ENCODE data around the gene ITGB2. TPM values are rescaled to one million over a fixed set of nuclear protein-coding genes. Genes with fewer than 3 reads are reported as not detected.

ITGB2 gene
- total RNA-seq, 4 donors from 2014 or later, result 11.2 to 18.8 (median 15.3) TPM

DNA sequence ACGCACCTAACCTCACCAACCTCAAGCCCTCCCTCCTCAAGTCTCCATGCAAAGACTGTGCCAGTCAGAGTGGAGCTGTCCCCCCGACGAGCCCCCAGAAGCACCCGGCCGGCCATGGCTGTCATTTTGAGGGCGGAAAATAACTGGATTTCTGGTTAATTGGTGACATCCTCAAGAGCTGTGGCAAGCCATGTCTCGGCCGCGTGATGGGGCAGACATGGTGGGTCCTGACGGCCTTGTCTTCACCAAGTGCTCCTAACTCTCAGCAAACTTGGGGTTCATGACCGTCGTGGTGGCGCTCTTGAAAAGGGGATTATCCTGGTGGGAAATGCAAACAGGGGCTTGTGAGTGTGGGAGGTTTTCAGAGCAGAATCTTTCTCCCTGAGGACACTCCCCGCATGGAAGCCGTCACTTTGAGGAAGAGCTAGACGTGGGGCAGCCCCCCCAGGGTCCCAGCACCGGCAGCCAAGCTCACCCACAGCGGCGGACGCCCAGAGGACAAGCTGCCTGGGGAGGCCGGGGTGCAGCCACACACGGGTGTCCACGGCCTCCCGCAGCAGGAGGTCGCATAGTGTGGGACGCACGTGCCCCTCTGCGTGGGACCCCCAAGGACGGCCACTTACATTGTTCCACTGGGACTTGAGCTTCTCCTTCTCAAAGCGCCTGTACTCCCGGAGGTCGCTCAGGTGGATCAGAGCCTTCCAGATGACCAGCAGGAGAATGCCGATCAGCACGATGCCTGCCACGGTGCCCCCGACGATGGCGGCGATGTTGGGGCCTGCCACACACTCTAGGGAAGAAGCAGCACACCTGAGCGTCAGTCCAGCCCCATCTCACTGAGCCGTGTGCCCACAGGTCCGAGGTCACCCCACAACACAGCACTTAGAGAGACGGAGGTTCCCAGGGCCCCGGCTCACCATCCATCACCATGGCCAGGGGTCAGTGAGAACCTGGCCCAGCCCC lies 34.3 kb downstream of the ITGB2 start:
- TF ChIP-seq POLR2A (IDR thresholded peaks at IDR 0.05) (no peak), POLR2AphosphoS5 (IDR thresholded peaks at IDR 0.05) (no peak), EP300 (IDR thresholded peaks at IDR 0.05) (no peak)
- TF ChIP-seq, protein P1, sequence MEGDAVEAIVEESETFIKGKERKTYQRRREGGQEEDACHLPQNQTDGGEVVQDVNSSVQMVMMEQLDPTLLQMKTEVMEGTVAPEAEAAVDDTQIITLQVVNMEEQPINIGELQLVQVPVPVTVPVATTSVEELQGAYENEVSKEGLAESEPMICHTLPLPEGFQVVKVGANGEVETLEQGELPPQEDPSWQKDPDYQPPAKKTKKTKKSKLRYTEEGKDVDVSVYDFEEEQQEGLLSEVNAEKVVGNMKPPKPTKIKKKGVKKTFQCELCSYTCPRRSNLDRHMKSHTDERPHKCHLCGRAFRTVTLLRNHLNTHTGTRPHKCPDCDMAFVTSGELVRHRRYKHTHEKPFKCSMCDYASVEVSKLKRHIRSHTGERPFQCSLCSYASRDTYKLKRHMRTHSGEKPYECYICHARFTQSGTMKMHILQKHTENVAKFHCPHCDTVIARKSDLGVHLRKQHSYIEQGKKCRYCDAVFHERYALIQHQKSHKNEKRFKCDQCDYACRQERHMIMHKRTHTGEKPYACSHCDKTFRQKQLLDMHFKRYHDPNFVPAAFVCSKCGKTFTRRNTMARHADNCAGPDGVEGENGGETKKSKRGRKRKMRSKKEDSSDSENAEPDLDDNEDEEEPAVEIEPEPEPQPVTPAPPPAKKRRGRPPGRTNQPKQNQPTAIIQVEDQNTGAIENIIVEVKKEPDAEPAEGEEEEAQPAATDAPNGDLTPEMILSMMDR (IDR thresholded peaks at IDR 0.05), result no peak
- WGBS, result 82% methylated on average over 11 of the region's 44 CpGs
- H3K36me3 ChIP-seq, result no peaks in the 10 kb centered on the region
- no peaks in the 10 kb centered on the region for H3K9me3 ChIP-seq
- peaks cover 11% of the 10 kb centered on the region for H3K27me3 ChIP-seq
- no peak overlapping the region for H3K27ac ChIP-seq
- peaks cover 26% of the 10 kb centered on the region for H3K4me1 ChIP-seq
- DNase-seq (ENCODE audit: low spot score in 2 of 2), result no peak
- no peak overlapping the region for H3K4me3 ChIP-seq

DNA sequence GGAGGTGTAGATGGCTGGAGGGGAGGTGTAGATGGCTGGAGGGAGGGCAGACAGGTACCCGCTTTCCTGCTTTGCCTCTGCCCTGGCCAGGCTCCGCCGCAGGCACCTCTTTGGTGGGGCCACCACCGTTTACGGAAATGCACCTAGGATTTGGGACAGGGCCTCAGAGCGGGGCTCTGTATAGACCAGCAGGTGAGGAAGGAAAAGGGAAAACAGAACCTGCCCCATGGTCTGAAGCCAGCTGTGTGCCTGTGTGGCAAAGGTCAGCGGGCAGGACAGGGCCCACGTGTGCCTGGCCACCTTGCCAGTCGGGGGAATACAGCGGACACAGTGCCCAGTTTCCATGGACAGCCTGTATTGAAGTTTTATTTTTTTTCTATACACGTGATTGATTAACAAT lies 35.1 kb downstream of the ITGB2 start:
- Histone ChIP-seq H3K9me3 (no peaks in the 10 kb centered on the region), H3K36me3 (no peaks in the 10 kb centered on the region), H3K27ac (no peak overlapping the region), H3K27me3 (peaks cover 11% of the 10 kb centered on the region), H3K4me1 (peaks cover 25% of the 10 kb centered on the region), H3K4me3 (no peak overlapping the region)
- no peak for DNase-seq (ENCODE audit: low spot score in 2 of 2)
- TF ChIP-seq EP300 (IDR thresholded peaks at IDR 0.05), result no peak
- no peak for TF ChIP-seq POLR2AphosphoS5 (IDR thresholded peaks at IDR 0.05)
- TF ChIP-seq POLR2A (IDR thresholded peaks at IDR 0.05), result no peak
- TF ChIP-seq, protein P1 (IDR thresholded peaks at IDR 0.05), result no peak
- 80% methylated on average over 11 of the region's 11 CpGs for WGBS

DNA sequence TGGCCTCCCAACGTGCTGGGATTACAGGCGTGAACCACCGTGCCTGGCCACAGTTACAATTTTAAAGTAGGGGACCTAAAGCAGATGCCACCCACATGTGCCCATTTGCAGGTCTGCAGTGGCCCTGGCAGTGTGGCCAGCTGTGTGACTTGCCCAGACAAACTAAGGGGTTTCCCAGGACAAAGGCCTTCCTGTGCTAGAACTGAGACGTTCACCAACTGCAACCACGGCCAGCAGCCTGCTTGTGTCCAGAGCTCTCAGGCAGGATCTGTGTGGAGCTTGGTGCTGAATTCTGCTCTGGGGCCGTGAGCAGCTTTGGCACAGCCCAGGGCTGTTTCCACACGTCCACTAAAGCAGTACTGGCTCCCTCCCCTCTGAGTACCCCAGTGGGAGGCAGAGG lies 36.6 kb downstream of the ITGB2 start:
- TF ChIP-seq, protein P1 (IDR thresholded peaks at IDR 0.05), result no peak
- no peak for TF ChIP-seq POLR2A (IDR thresholded peaks at IDR 0.05)
- TF ChIP-seq POLR2AphosphoS5 (IDR thresholded peaks at IDR 0.05), result no peak
- TF ChIP-seq EP300 (IDR thresholded peaks at IDR 0.05), result no peak
- Histone ChIP-seq H3K9me3 (no peaks in the 10 kb centered on the region), H3K36me3 (no peaks in the 10 kb centered on the region), H3K4me1 (peaks cover 17% of the 10 kb centered on the region), H3K27me3 (peaks cover 3% of the 10 kb centered on the region), H3K27ac (no peak overlapping the region), H3K4me3 (no peak overlapping the region)
- no peak for DNase-seq (ENCODE audit: low spot score in 2 of 2)
- WGBS, result 98% methylated on average over 5 of the region's 7 CpGs

DNA sequence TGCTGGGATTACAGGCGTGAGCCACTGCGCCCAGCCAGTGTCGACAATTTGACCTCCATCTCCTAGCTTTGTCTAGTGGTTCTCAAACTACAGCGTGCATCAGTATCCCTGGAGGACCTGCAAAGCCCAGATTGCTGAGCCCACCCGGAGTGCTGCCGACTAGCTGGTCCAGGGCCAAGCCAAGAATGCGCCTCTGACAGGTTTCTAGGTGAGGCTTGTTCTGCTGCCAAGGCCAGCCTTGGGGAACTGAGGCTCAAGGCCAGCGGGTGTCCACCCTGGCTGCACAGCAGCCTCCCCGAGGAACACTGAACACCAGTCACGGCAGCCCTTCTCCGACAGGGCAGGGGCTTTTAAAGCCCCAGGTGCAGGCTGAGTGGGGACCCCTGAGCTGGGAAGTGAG lies 37.4 kb downstream of the ITGB2 start:
- H3K27ac ChIP-seq, result no peak overlapping the region
- no peak overlapping the region for H3K4me3 ChIP-seq
- H3K27me3 ChIP-seq, result no peaks in the 10 kb centered on the region
- no peaks in the 10 kb centered on the region for H3K9me3 ChIP-seq
- peaks cover 20% of the 10 kb centered on the region for H3K4me1 ChIP-seq
- no peaks in the 10 kb centered on the region for H3K36me3 ChIP-seq
- TF ChIP-seq POLR2A (IDR thresholded peaks at IDR 0.05), result no peak
- TF ChIP-seq, protein P1 (IDR thresholded peaks at IDR 0.05), result no peak
- no peak for TF ChIP-seq EP300 (IDR thresholded peaks at IDR 0.05)
- no peak for TF ChIP-seq POLR2AphosphoS5 (IDR thresholded peaks at IDR 0.05)
- WGBS, result 94% methylated on average over 5 of the region's 11 CpGs
- DNase-seq (ENCODE audit: low spot score in 2 of 2), result no peak

DNA sequence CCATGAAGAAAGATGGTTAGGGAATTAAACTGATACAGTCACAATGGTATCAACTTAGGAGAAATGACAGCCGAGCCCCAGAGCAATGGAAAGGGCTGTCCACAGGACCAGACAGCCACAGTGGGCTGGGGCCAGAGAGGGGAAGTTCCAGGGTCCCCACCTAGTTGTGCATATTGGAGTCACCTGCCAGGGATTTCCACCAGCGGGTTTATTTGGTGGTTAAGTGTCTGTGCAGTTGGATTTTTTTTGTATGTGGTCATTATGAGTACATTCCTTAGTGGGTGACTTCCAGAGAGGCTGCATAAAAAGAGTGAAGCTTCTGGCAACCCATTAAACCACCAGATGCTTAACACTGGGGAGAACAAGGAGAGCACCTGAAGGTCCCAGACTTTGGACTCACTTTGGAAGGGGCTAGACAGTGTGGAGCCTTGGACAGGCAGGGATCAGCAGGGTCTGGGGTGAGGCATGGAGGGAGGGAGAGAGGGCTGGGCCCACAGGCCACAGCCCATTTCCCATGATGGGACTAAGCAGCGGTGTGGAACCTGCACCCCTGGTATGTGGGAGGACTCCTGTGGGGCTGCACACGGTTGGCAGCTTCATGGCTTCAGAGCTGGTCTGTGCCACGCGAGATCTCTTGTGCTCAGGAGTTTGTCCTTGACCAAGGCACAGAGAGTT lies 39.4 kb downstream of the ITGB2 start:
- WGBS, result 59% methylated on average over 6 of the region's 6 CpGs
- TF ChIP-seq POLR2A (IDR thresholded peaks at IDR 0.05) (no peak), EP300 (IDR thresholded peaks at IDR 0.05) (no peak), POLR2AphosphoS5 (IDR thresholded peaks at IDR 0.05) (no peak)
- TF ChIP-seq, protein P1 (IDR thresholded peaks at IDR 0.05), result no peak
- DNase-seq (ENCODE audit: low spot score in 2 of 2), result no peak
- H3K9me3 ChIP-seq, result no peaks in the 10 kb centered on the region
- no peak overlapping the region for H3K4me3 ChIP-seq
- peaks cover 20% of the 10 kb centered on the region for H3K4me1 ChIP-seq
- H3K36me3 ChIP-seq, result no peaks in the 10 kb centered on the region
- H3K27ac ChIP-seq, result peak overlapping the region; percentile 22
- H3K27me3 ChIP-seq, result no peaks in the 10 kb centered on the region

All from suprapubic skin (tissue), 4 donors.